ENCODE data around the gene TRPV4. TPM values are rescaled to one million over a fixed set of nuclear protein-coding genes. Genes with fewer than 3 reads are reported as not detected.
"Not testable (repeated sequence)": the region's sequence is repeated elsewhere in the genome, so short reads cannot be mapped to it uniquely, and the experiment has no call there.

Gene TRPV4
- total RNA-seq, 4 donors from 2014 or later, result 0.34 to 0.55 TPM; not detected in 2

DNA sequence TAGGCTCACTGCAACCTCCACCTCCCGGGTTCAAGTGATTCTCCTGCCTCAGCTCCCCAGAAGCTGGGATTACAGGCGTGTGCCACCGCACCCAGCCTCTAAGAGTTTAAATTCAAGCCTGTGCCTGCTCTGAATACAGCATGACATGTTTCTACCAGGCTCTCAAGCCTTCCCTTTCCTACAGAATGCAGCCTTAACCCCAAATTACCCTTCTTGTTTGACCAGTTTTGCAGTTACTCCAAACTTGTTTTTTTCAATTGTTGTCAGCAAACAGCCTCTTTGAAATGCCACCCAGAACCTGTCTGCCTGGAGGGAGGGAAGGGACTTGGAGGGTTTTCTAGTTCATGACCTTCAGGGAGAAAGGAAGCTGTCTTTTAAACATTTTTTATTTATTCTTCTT lies 31.7 kb upstream of the TRPV4 start:
- no peak overlapping the region for H3K27ac ChIP-seq
- intact Hi-C loops (cut with DNase I; ENCODE audit: low total_unique reads), result no loop called here
- H3K36me3 ChIP-seq, result no peaks in the 10 kb centered on the region

DNA sequence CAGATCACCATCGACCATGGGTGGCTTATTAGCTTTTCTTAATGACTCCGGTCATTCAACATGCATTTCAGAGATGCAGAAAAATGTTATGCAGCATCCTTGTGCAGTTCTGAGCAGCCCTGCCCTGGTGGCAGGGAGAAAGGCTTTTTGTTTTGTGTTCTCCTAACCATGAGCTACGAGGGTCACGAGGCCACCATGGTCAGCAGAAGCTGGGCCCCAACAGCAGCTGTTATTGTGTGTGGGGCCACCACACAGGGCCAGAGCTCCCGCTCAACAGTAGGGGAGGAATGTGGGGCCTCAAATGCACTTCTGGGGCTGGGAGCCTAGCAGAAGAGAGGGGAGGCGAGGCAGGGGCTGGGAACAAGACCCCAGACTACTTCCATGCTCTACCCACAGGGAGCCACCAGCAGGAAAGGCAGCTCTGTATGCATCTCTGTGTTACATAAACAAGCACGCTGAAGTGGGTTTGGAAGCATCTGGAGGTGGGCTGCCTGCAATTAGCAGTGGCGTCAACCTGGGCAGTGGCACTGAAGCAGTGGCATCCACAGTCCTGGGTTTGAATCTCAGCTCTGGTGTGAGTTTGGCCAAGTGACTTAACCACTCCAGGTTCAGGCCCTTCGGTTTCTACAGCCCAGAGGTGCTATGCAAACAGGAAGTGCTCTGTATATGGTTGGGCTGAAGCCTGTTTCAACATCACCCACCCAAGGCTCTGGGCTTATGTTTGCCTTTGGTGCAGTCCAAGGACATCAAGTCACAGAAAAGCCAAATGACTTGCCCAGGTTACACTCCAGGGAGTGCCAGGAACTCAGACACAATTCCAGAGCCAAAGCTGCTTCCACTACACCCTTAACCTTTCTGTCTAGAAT lies 30.9 kb upstream of the TRPV4 start:
- Histone ChIP-seq H3K27ac (no peak overlapping the region), H3K36me3 (no peaks in the 10 kb centered on the region), H3K9me3 (no peaks in the 10 kb centered on the region), H3K27me3 (no peaks in the 10 kb centered on the region), H3K4me1 (no peaks in the 10 kb centered on the region), H3K4me3 (no peak overlapping the region)
- TF ChIP-seq, protein P1, sequence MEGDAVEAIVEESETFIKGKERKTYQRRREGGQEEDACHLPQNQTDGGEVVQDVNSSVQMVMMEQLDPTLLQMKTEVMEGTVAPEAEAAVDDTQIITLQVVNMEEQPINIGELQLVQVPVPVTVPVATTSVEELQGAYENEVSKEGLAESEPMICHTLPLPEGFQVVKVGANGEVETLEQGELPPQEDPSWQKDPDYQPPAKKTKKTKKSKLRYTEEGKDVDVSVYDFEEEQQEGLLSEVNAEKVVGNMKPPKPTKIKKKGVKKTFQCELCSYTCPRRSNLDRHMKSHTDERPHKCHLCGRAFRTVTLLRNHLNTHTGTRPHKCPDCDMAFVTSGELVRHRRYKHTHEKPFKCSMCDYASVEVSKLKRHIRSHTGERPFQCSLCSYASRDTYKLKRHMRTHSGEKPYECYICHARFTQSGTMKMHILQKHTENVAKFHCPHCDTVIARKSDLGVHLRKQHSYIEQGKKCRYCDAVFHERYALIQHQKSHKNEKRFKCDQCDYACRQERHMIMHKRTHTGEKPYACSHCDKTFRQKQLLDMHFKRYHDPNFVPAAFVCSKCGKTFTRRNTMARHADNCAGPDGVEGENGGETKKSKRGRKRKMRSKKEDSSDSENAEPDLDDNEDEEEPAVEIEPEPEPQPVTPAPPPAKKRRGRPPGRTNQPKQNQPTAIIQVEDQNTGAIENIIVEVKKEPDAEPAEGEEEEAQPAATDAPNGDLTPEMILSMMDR (IDR thresholded peaks at IDR 0.05), result no peak
- no peak for TF ChIP-seq POLR2A (IDR thresholded peaks at IDR 0.05)
- DNase-seq, result no peak
- intact Hi-C loops (cut with DNase I; ENCODE audit: low total_unique reads), result no loop called here

More for the DNA sequence above, 31.7 kb upstream of the TRPV4 start:
- Histone ChIP-seq H3K9me3 (no peaks in the 10 kb centered on the region), H3K27me3 (no peaks in the 10 kb centered on the region), H3K4me3 (no peak overlapping the region), H3K4me1 (no peaks in the 10 kb centered on the region)
- DNase-seq, result no peak
- TF ChIP-seq, protein P1 (IDR thresholded peaks at IDR 0.05), result no peak
- TF ChIP-seq POLR2A (IDR thresholded peaks at IDR 0.05), result no peak

DNA sequence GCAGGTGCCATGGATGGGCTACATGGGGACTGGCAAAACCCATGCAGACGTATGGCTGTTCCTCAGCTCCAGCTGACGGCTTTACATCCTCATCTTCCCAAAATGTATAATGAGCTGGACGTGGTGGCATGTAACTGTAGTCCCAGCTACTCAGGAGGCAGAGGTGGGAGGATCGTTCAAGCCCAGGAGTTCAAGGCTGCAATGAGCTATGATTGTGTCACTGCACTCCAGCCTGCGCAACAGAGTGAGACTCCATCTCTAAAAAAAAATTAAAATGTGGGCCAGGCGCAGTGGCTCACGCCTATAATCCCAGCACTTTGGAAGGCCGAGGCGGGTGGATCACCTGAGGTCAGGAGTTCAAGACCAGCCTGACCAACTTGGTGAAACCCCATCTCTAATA lies 29.3 kb upstream of the TRPV4 start:
- H3K4me1 ChIP-seq; intact Hi-C loops (cut with DNase I; ENCODE audit: low total_unique reads); H3K27me3 ChIP-seq; H3K4me3 ChIP-seq; H3K9me3 ChIP-seq; H3K36me3 ChIP-seq; H3K27ac ChIP-seq; DNase-seq: not testable (repeated sequence)

DNA sequence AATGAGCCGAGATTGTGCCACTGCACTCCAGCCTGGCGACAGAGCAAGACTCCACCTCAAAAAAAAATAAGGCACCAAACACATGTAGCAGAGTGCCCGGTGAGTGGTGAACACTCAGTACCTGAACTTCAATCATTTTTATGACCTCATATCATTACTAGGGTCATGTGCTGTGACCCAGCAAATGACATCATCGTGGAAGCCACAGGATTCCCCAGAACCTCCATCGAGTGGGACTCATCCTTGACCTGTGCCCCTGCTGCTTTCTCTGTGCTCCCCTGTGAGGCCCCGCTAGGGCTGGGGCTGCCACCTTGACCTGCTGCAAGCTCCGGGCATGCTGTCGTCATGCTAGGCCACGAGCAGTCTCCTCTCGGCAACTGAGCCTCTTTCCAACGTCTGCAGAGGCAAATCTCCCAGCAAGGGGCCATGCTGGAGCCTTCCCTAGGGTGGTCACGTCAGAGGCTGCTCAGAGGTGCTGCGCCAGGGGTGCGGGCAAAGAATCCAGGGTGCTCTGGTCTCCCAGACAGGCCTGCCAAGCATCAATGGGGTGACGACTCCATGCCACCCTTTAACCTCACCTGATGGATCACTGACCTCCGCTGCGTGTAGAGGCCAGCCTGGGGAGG lies 28.6 kb upstream of the TRPV4 start:
- DNase-seq, result no peak
- Histone ChIP-seq H3K27ac (no peak overlapping the region), H3K27me3 (no peaks in the 10 kb centered on the region), H3K36me3 (no peaks in the 10 kb centered on the region), H3K4me3 (no peak overlapping the region), H3K9me3 (no peaks in the 10 kb centered on the region), H3K4me1 (no peaks in the 10 kb centered on the region)
- intact Hi-C loops (cut with DNase I; ENCODE audit: low total_unique reads), result no loop called here
- TF ChIP-seq, protein P1 (IDR thresholded peaks at IDR 0.05), result no peak
- no peak for TF ChIP-seq POLR2A (IDR thresholded peaks at IDR 0.05)

DNA sequence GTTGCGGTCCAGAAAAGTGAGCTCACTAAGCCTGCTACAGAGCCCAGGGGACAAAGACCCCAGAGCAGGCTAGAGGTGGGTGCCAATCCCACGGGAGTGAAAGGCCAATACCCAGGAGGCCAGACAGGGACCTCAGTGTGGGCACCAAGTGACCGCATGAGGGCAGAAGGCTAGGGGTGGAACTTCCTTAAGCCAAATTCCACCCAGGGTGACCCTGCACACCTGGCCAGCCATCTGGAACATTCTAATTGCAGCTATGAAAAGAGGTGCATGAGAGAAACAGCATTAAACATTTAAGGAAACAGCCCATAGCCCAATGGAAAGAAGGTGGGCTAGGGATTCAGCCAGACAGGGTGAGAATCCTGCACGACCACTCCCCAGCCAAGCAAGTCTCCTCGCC lies 27.8 kb upstream of the TRPV4 start:
- no peak for DNase-seq
- Histone ChIP-seq H3K27ac (no peak overlapping the region), H3K4me1 (no peaks in the 10 kb centered on the region), H3K27me3 (no peaks in the 10 kb centered on the region), H3K9me3 (no peaks in the 10 kb centered on the region), H3K4me3 (no peak overlapping the region), H3K36me3 (no peaks in the 10 kb centered on the region)
- no peak for TF ChIP-seq POLR2A (IDR thresholded peaks at IDR 0.05)
- TF ChIP-seq, protein P1 (IDR thresholded peaks at IDR 0.05), result no peak
- intact Hi-C loops (cut with DNase I; ENCODE audit: low total_unique reads), result no loop called here

All from uterus (tissue), 4 donors.